Fibroblast of lung (primary cell): ENCODE measurements around the gene CAMTA1. TPM values are rescaled to one million over a fixed set of nuclear protein-coding genes. Genes with fewer than 3 reads are reported as not detected.

Experiments
- DNase-seq, 2 donors: peaks; one replicate each; pipeline versions ENCODE4 v3.0.0 to v3.0.0-alpha.2; 2010; ENCODE audit warnings: low read depth in 2 of 2
- H2AFZ ChIP-seq: 2 replicates; pipeline ENCODE4 v1.5.1; 2012; ENCODE audit warnings: low read length, control low read depth, inconsistent platforms
- H3K27ac ChIP-seq: 2 replicates; pipeline ENCODE4 v1.5.1; 2011; ENCODE audit warnings: low read length, control low read depth; ENCODE audit not compliant: insufficient read depth
- H3K27me3 ChIP-seq: 2 replicates; pipeline ENCODE4 v1.5.1; 2011; ENCODE audit warnings: mild to moderate bottlenecking, low read length; ENCODE audit not compliant: control insufficient read depth, insufficient read depth
- H3K36me3 ChIP-seq: 2 replicates; pipeline ENCODE4 v1.5.1; 2011; ENCODE audit warnings: low read length; ENCODE audit not compliant: control insufficient read depth, insufficient read depth
- H3K4me1 ChIP-seq: 2 replicates; pipeline ENCODE4 v1.5.1; 2011; ENCODE audit warnings: low read length; ENCODE audit not compliant: control insufficient read depth, insufficient read depth; ENCODE audit errors: extremely low read depth
- H3K4me2 ChIP-seq: 2 replicates; pipeline ENCODE4 v1.5.1; 2011; ENCODE audit warnings: low read length, control low read depth; ENCODE audit not compliant: insufficient read depth; ENCODE audit errors: extremely low read depth
- H3K4me3 ChIP-seq, 4 experiments: fragments of 200-600 bp in 1 of 4; sonication (generic) in 1 of 4; replicated peaks in 1 of 4; 2 replicates each; pipeline ENCODE4 v1.5.1; 2011 to 2016; ENCODE audit warnings: low read length in 4 of 4, low read depth in 3 of 4, mild to moderate bottlenecking in 3 of 4, control low read depth in 2 of 4, inconsistent platforms in 1 of 4, mixed read lengths in 1 of 4; ENCODE audit not compliant: insufficient read depth in 1 of 4; ENCODE audit errors: control extremely low read depth in 1 of 4
- H3K79me2 ChIP-seq: 2 replicates; pipeline ENCODE4 v1.5.1; 2012; ENCODE audit warnings: mild to moderate bottlenecking, low read length, inconsistent platforms; ENCODE audit not compliant: control insufficient read depth, insufficient read depth
- H3K9ac ChIP-seq: 2 replicates; pipeline ENCODE4 v1.5.1; 2011; ENCODE audit warnings: mild to moderate bottlenecking, low read length, control low read depth; ENCODE audit not compliant: insufficient read depth
- H3K9me3 ChIP-seq: 2 replicates; pipeline ENCODE4 v1.5.1; 2012; ENCODE audit warnings: low read depth, low read length; ENCODE audit not compliant: control insufficient read depth, insufficient read depth
- H4K20me1 ChIP-seq: 2 replicates; pipeline ENCODE4 v1.5.1; 2011; ENCODE audit warnings: low read length; ENCODE audit not compliant: control insufficient read depth, insufficient read depth; ENCODE audit errors: extremely low read depth
- EZH2 ChIP-seq: IDR thresholded peaks from 2 replicates; pipeline ENCODE4 v1.5.1; 2012; ENCODE audit warnings: low read length, control low read depth, mild to moderate bottlenecking; ENCODE audit errors: missing control alignments
- polyA plus RNA-seq, 2 donors: library from polyadenylated mRNA; depleted of rRNA in 1 of 2; stranded (reverse) in 1 of 2; unstranded in 1 of 2; fragments of >200 nt; gene quantifications; 2 replicates each; pipeline ENCODE4 v1.2.1, GENCODE V29; 2011 to 2012; ENCODE audit warnings: missing spikeins in 1 of 2
- total RNA-seq: library from RNA; depleted of rRNA; stranded (reverse); fragments of >200 nt; gene quantifications from 2 replicates; pipeline ENCODE4 v1.2.1, GENCODE V29; 2014
- TF ChIP-seq, protein P1 (sequence below), 2 donors: IDR thresholded peaks in 1 of 2; conservative IDR thresholded peaks in 1 of 2; 1 replicate in 1 of 2; 2 replicates in 1 of 2; pipeline ENCODE4 v1.5.1; 2011 to 2012; ENCODE audit warnings: low read length in 2 of 2, control low read depth in 1 of 2, inconsistent platforms in 1 of 2, low read depth in 1 of 2, mild to moderate bottlenecking in 1 of 2

Gene CAMTA1
- total and polyA plus RNA-seq, 2 donors (not counting 1 experiment from before 2014, with no cell fraction given): 47.6 to 86.0 TPM

DNA sequence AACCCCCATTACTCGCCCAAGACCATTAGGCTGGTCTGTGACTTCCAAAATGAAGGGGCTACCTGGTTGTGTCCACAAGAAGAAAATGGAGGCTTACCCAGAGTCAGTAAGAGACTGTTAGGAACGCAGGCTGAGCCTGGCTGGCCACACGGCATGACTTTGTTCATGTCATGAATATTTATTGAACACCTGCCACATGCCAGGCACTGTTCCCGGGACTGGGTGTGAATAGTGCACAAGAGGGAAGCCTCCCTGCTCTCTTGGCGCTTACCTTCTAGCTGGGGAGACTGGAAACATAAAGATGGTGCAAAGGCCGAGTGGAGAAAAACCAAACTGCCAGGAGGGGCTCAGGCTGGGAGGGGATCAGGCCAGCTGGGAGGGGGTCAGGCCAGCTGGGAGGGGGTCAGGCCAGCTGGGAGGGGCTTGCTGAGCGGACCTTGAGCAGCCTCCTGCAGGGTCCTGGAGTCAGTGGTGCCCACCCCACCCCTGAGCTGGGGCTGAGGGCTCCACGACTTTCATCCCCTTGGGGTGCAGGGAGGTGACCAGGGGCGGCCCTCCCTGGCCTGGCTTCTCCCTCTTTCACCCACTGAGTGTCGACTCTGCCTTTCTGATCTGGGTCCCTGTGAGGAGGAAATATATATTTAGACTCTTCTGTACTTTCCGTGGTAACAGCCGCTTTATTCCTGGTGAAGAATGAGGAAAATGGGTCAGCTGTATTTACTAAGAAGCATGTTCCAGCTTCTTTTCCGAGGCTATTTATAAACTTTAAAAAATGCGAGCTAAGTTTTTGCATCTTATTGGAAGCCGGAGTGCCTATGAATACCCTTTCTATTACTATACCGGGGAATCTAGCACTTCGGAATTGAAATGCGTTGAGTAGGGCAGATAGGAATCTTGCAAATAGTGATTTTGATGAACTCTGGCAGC is 139.0 kb downstream of the CAMTA1 start:
- Histone ChIP-seq H3K9me3 (no peaks in the 10 kb centered on the region), H3K79me2 (no peaks in the 10 kb centered on the region), H3K27ac (no peak overlapping the region), H3K4me3 (no peak overlapping the region), H2AFZ (no peak overlapping the region), H3K9ac (no peak overlapping the region), H3K27me3 (peaks cover 2% of the 10 kb centered on the region), H3K4me2 (no peak overlapping the region), H3K4me1 (no peaks in the 10 kb centered on the region), H3K36me3 (no peaks in the 10 kb centered on the region), H4K20me1 (no peaks in the 10 kb centered on the region)
- no peak for DNase-seq
- TF ChIP-seq, protein P1, sequence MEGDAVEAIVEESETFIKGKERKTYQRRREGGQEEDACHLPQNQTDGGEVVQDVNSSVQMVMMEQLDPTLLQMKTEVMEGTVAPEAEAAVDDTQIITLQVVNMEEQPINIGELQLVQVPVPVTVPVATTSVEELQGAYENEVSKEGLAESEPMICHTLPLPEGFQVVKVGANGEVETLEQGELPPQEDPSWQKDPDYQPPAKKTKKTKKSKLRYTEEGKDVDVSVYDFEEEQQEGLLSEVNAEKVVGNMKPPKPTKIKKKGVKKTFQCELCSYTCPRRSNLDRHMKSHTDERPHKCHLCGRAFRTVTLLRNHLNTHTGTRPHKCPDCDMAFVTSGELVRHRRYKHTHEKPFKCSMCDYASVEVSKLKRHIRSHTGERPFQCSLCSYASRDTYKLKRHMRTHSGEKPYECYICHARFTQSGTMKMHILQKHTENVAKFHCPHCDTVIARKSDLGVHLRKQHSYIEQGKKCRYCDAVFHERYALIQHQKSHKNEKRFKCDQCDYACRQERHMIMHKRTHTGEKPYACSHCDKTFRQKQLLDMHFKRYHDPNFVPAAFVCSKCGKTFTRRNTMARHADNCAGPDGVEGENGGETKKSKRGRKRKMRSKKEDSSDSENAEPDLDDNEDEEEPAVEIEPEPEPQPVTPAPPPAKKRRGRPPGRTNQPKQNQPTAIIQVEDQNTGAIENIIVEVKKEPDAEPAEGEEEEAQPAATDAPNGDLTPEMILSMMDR (conservative IDR thresholded peaks at IDR 0.05 in 1 of 2, IDR thresholded peaks at IDR 0.05 in 1 of 2; ENCODE audit: low read depth in 1 of 2, low read length in 2 of 2): no peak
- no peak for TF ChIP-seq EZH2

DNA sequence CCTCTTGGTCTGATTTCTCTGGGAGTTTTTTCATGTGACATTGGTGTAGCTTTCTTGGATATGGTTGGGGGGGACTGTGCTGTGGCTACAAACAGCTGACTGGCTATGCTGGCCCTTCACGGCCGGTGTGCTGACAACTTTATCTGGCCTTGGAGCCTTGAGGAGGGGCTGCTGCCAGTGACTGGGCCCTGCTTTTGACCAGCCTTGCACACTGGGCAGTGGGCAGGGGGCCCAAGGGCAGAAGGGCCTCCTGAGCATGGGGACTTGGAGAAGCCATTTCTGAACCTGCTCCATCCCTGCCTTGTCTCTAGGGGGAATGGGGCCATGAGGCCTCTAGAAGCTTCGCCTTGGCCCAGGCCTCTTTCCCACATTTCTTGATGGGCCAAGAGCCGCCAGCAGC is 139.6 kb downstream of the CAMTA1 start:
- H3K36me3 ChIP-seq: no peaks in the 10 kb centered on the region
- no peaks in the 10 kb centered on the region for H3K9me3 ChIP-seq
- H3K27ac ChIP-seq: no peak overlapping the region
- no peaks in the 10 kb centered on the region for H3K4me1 ChIP-seq
- DNase-seq: no peak
- H3K9ac ChIP-seq: no peak overlapping the region
- H4K20me1 ChIP-seq: no peaks in the 10 kb centered on the region
- no peak overlapping the region for H3K4me3 ChIP-seq
- H3K4me2 ChIP-seq: no peak overlapping the region
- no peak overlapping the region for H2AFZ ChIP-seq
- TF ChIP-seq EZH2: no peak
- TF ChIP-seq, protein P1 (conservative IDR thresholded peaks at IDR 0.05 in 1 of 2, IDR thresholded peaks at IDR 0.05 in 1 of 2; ENCODE audit: low read depth in 1 of 2, low read length in 2 of 2): no peak
- H3K79me2 ChIP-seq: no peaks in the 10 kb centered on the region
- H3K27me3 ChIP-seq: peaks cover 2% of the 10 kb centered on the region

DNA sequence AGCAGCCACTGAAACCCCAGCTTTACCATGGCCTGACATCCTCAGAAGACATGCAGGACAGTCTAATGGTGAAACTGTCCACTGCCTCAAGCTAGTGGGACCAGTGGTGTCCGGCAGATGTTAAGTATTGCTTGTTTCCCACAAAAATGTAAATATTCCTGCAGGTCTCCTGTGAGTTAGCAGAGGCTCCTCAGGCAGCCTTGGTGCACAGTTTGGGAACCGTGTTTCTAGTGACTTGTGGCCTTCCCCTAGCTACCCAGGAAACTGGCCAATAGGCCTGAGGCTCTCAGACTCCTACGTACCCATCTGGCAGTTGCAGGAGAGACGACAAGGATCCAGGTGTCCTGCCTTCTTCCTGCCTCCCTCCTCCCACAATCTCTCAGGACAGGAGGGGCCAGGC is 142.4 kb downstream of the CAMTA1 start:
- Histone ChIP-seq H3K27me3 (peaks cover 2% of the 10 kb centered on the region), H3K27ac (no peak overlapping the region), H3K4me1 (no peaks in the 10 kb centered on the region), H3K9me3 (no peaks in the 10 kb centered on the region), H2AFZ (no peak overlapping the region), H3K4me3 (no peak overlapping the region), H3K9ac (no peak overlapping the region), H3K79me2 (no peaks in the 10 kb centered on the region), H4K20me1 (no peaks in the 10 kb centered on the region), H3K36me3 (no peaks in the 10 kb centered on the region), H3K4me2 (no peak overlapping the region)
- no peak for DNase-seq
- no peak for TF ChIP-seq EZH2
- TF ChIP-seq, protein P1 (conservative IDR thresholded peaks at IDR 0.05 in 1 of 2, IDR thresholded peaks at IDR 0.05 in 1 of 2; ENCODE audit: low read depth in 1 of 2, low read length in 2 of 2): no peak
